Measurements from ENCODE around the gene GRM1.

GRM1 gene

GRCh38 chr6:146352163-146352562 is 323.3 kb downstream of the GRM1 start:
- H3K4me3 ChIP-seq (ENCODE audit: low read depth, low read length): no peak overlapping the region
- no peak for DNase-seq (ENCODE audit: low read depth)
- no peak for TF ChIP-seq CTCF (IDR thresholded peaks at IDR 0.05; ENCODE audit: low read depth, low read length, missing control alignments)

GRCh38 chr6:146354451-146354850 is 325.6 kb downstream of the GRM1 start:
- DNase-seq (ENCODE audit: low read depth): no peak
- TF ChIP-seq CTCF (IDR thresholded peaks at IDR 0.05; ENCODE audit: low read depth, low read length, missing control alignments): no peak
- H3K4me3 ChIP-seq (ENCODE audit: low read depth, low read length): no peak overlapping the region

GRCh38 chr6:146355521-146356100 is 326.7 kb downstream of the GRM1 start:
- H3K4me3 ChIP-seq (ENCODE audit: low read depth, low read length): no peak overlapping the region
- TF ChIP-seq CTCF (IDR thresholded peaks at IDR 0.05; ENCODE audit: low read depth, low read length, missing control alignments): no peak
- no peak for DNase-seq (ENCODE audit: low read depth)

GRCh38 chr6:146357578-146358430 is 328.9 kb downstream of the GRM1 start:
- H3K4me3 ChIP-seq (ENCODE audit: low read depth, low read length): no peak overlapping the region
- TF ChIP-seq CTCF (IDR thresholded peaks at IDR 0.05; ENCODE audit: low read depth, low read length, missing control alignments): no peak
- peak; percentile 8 for DNase-seq (ENCODE audit: low read depth)

GRCh38 chr6:146358431-146359046 is 329.7 kb downstream of the GRM1 start:
- no peak for TF ChIP-seq CTCF (IDR thresholded peaks at IDR 0.05; ENCODE audit: low read depth, low read length, missing control alignments)
- DNase-seq (ENCODE audit: low read depth): no peak
- no peak overlapping the region for H3K4me3 ChIP-seq (ENCODE audit: low read depth, low read length)

- H3K4me3 ChIP-seq (ENCODE audit: low read depth, low read length): no peak overlapping the region
- no peak for DNase-seq (ENCODE audit: low read depth)
- TF ChIP-seq CTCF (IDR thresholded peaks at IDR 0.05; ENCODE audit: low read depth, low read length, missing control alignments): no peak
Observed at GRCh38 chr6:146359131-146359530, 330.3 kb downstream of the GRM1 start.

All from GM12864 (cell line).